Measurements from ENCODE around the gene TTC23.
A peak's percentile ranks its signal among the peaks of the same experiment; 100 is the strongest.

TTC23 gene

GRCh38 chr15:99110581-99111320, 138.6 kb downstream of the TTC23 start:
- TF ChIP-seq CTCF (IDR thresholded peaks at IDR 0.05; ENCODE audit: low read length, missing control alignments), result no peak
- H3K4me3 ChIP-seq (replicated peaks; ENCODE audit: low read depth, low read length), result no peak overlapping the region
- DNase-seq (ENCODE audit: low read depth), result no peak

GRCh38 chr15:99110093-99110492, 139.3 kb downstream of the TTC23 start:
- no peak for TF ChIP-seq CTCF (IDR thresholded peaks at IDR 0.05; ENCODE audit: low read length, missing control alignments)
- DNase-seq (ENCODE audit: low read depth), result no peak
- H3K4me3 ChIP-seq (replicated peaks; ENCODE audit: low read depth, low read length), result no peak overlapping the region

- H3K4me3 ChIP-seq (replicated peaks; ENCODE audit: low read depth, low read length), result no peak overlapping the region
- no peak for TF ChIP-seq CTCF (IDR thresholded peaks at IDR 0.05; ENCODE audit: low read length, missing control alignments)
- no peak for DNase-seq (ENCODE audit: low read depth)
Observed at GRCh38 chr15:99109555-99110021, 139.8 kb downstream of the TTC23 start.

GRCh38 chr15:99108993-99109392, 140.4 kb downstream of the TTC23 start:
- DNase-seq (ENCODE audit: low read depth), result no peak
- no peak for TF ChIP-seq CTCF (IDR thresholded peaks at IDR 0.05; ENCODE audit: low read length, missing control alignments)
- H3K4me3 ChIP-seq (replicated peaks; ENCODE audit: low read depth, low read length), result no peak overlapping the region

GRCh38 chr15:99106417-99107220, 142.8 kb downstream of the TTC23 start:
- DNase-seq (ENCODE audit: low read depth), result peak; percentile 40
- no peak for TF ChIP-seq CTCF (IDR thresholded peaks at IDR 0.05; ENCODE audit: low read length, missing control alignments)
- peak overlapping the region; percentile 34 for H3K4me3 ChIP-seq (replicated peaks; ENCODE audit: low read depth, low read length)

GRCh38 chr15:99105514-99106341, 143.7 kb downstream of the TTC23 start:
- TF ChIP-seq CTCF (IDR thresholded peaks at IDR 0.05; ENCODE audit: low read length, missing control alignments), result no peak
- DNase-seq (ENCODE audit: low read depth), result peak; percentile 63
- H3K4me3 ChIP-seq (replicated peaks; ENCODE audit: low read depth, low read length), result peak overlapping the region; percentile 34

All from fibroblast of pulmonary artery (primary cell).